HepG2 (cell line): Measurements from ENCODE around the gene SLC35B1. TPM values are rescaled to one million over a fixed set of nuclear protein-coding genes. Genes with fewer than 3 reads are reported as not detected.

Experiments
- ATAC-seq: fragments of 200-7000 bp; cut with Tn5 transposase; 3 replicates; pipeline ENCODE4 v1.9.1; 2020; ENCODE audit warnings: mild to moderate bottlenecking, moderate library complexity
- BruUV-seq: library from RNA; stranded (reverse); fragments of 400-500 nt; replicated peaks from 2 replicates; lab custom pipeline; 2021; lab: Mats Ljungman, UMichigan
- CTCF ChIA-PET: fragments of 300-600 bp; formaldehyde crosslinking; extraction: SDS; loops from one replicate; lab custom pipeline; 2021; ENCODE audit warnings: low total read pairs, inconsistent platforms, low intra/inter-chr PET ratio; lab: Yijun Ruan, JAX
- POLR2A ChIA-PET: fragments of 350-600 bp; sonication (Branson Sonifier 250); formaldehyde crosslinking; loops from one replicate; lab custom pipeline; 2020; ENCODE audit warnings: antibody characterized with exemption, inconsistent platforms; lab: Yijun Ruan, JAX
- DNase-seq: peaks from one replicate; pipeline ENCODE4 v3.0.0-alpha.2; 2015; ENCODE audit warnings: low spot score
- FAIRE-seq: peaks from 3 replicates; lab custom pipeline; 2011; peaks lifted over from hg19 to GRCh38; lab: Jason Lieb, UNC
- H2AFZ ChIP-seq: one replicate; pipeline ENCODE4 v1.6.1; 2011; ENCODE audit warnings: low read length, inconsistent platforms
- H3K27ac ChIP-seq: fragments of 300-600 bp; 3 replicates; pipeline ENCODE4 v1.8.0; 2011; ENCODE audit warnings: mixed run types, mild to moderate bottlenecking, mixed read lengths, low read length, inconsistent platforms; ENCODE audit not compliant: insufficient read depth; ENCODE audit errors: extremely low read length
- H3K27me3 ChIP-seq, 2 experiments: fragments of 200-600 bp in 1 of 2; 2 replicates in 1 of 2; 3 replicates in 1 of 2; pipeline versions ENCODE4 v1.6.0 to v1.8.0; 2011; ENCODE audit warnings: low read length in 2 of 2, mild to moderate bottlenecking in 2 of 2, moderate library complexity in 2 of 2, inconsistent platforms in 1 of 2; ENCODE audit not compliant: insufficient read depth in 2 of 2, control insufficient read depth in 1 of 2
- H3K36me3 ChIP-seq, 2 experiments: fragments of 200-600 bp in 1 of 2; replicated peaks in 1 of 2; 2 replicates in 1 of 2; 3 replicates in 1 of 2; pipeline versions ENCODE4 v1.5.1 to v1.8.0; 2011; ENCODE audit warnings: low read length in 2 of 2, inconsistent platforms in 1 of 2; ENCODE audit not compliant: insufficient read depth in 2 of 2, control insufficient read depth in 1 of 2
- H3K4me1 ChIP-seq: 2 replicates; pipeline ENCODE4 v1.5.1; 2012; ENCODE audit warnings: low read length, inconsistent platforms; ENCODE audit not compliant: insufficient read depth
- H3K4me2 ChIP-seq: 2 replicates; pipeline ENCODE4 v1.6.0; 2011; ENCODE audit warnings: low read depth, low read length, inconsistent platforms
- H3K4me3 ChIP-seq, 3 experiments: fragments of 200-600 bp in 1 of 3; sonication (generic), shearing (Covaris generic) in 1 of 3; replicated peaks in 1 of 3; 2 replicates each; pipeline ENCODE4 v1.5.1; 2011 to 2016; ENCODE audit warnings: low read length in 3 of 3, inconsistent platforms in 2 of 3, low read depth in 2 of 3, mild to moderate bottlenecking in 2 of 3, control low read depth in 1 of 3, mixed read lengths in 1 of 3; ENCODE audit not compliant: insufficient read depth in 1 of 3
- H3K79me2 ChIP-seq: one replicate; pipeline ENCODE4 v1.6.1; 2011; ENCODE audit warnings: low read length, inconsistent platforms; ENCODE audit not compliant: insufficient read depth
- H3K9ac ChIP-seq: 2 replicates; pipeline ENCODE4 v1.6.0; 2011; ENCODE audit warnings: mild to moderate bottlenecking, low read depth, low read length, inconsistent platforms; ENCODE audit not compliant: insufficient read depth
- H3K9me3 ChIP-seq: 2 replicates; pipeline ENCODE4 v1.5.1; 2012; ENCODE audit warnings: mild to moderate bottlenecking, low read length
- H4K20me1 ChIP-seq: 2 replicates; pipeline ENCODE4 v1.6.0; 2011; ENCODE audit warnings: inconsistent platforms, mild to moderate bottlenecking, low read length, moderate library complexity; ENCODE audit not compliant: insufficient read depth
- ELK4 ChIP-seq: sonication (generic); formaldehyde crosslinking; IDR thresholded peaks from 2 replicates; pipeline ENCODE4 v1.9.0; 2021; ENCODE audit warnings: missing genetic modification reagents, borderline replicate concordance
- FOSL2 ChIP-seq: sonication (generic); formaldehyde crosslinking; IDR thresholded peaks from 2 replicates; pipeline ENCODE4 v1.4.0; 2020; ENCODE audit warnings: missing genetic modification reagents
- HMG20A ChIP-seq: IDR thresholded peaks from 2 replicates; pipeline ENCODE4 v1.6.1; 2016; ENCODE audit warnings: borderline replicate concordance
- NCOA5 ChIP-seq: sonication (generic); formaldehyde crosslinking; IDR thresholded peaks from 2 replicates; pipeline ENCODE4 v1.4.0; 2020; ENCODE audit warnings: missing genetic modification reagents
- POLR2AphosphoS2 ChIP-seq: IDR thresholded peaks from 2 replicates; pipeline ENCODE4 v1.6.1; 2011; ENCODE audit warnings: low read depth, low read length, improper control_type of control experiment
- SALL2 ChIP-seq: sonication (generic); formaldehyde crosslinking; IDR thresholded peaks from 2 replicates; pipeline ENCODE4 v1.8.1; 2023; ENCODE audit warnings: mild to moderate bottlenecking, missing genetic modification reagents, inconsistent platforms
- TBP ChIP-seq: sonication (generic); formaldehyde crosslinking; IDR thresholded peaks from 2 replicates; pipeline ENCODE4 v1.5.0; 2020; ENCODE audit warnings: missing genetic modification reagents
- ZBED4 ChIP-seq: sonication (generic); formaldehyde crosslinking; IDR thresholded peaks from 2 replicates; pipeline ENCODE4 v1.4.0; 2020; ENCODE audit warnings: missing genetic modification reagents, borderline replicate concordance
- ZFP1 ChIP-seq: IDR thresholded peaks from 2 replicates; pipeline ENCODE4 v1.6.1; 2016
- ZKSCAN5 ChIP-seq: sonication (generic); formaldehyde crosslinking; IDR thresholded peaks from 2 replicates; pipeline ENCODE4 v1.5.1; 2020; ENCODE audit warnings: mild to moderate bottlenecking, missing genetic modification reagents
- ZNF101 ChIP-seq: sonication (generic); formaldehyde crosslinking; IDR thresholded peaks from 2 replicates; pipeline ENCODE4 v1.4.0; 2020; ENCODE audit warnings: mild to moderate bottlenecking, low read depth, missing genetic modification reagents, borderline replicate concordance
- ZNF343 ChIP-seq: sonication (generic); formaldehyde crosslinking; IDR thresholded peaks from 2 replicates; pipeline ENCODE4 v1.4.0; 2020; ENCODE audit warnings: mild to moderate bottlenecking, missing genetic modification reagents
- ZNF574 ChIP-seq: sonication (generic); formaldehyde crosslinking; IDR thresholded peaks from 2 replicates; pipeline ENCODE4 v1.4.0; 2020; ENCODE audit warnings: missing genetic modification reagents
- WGBS: methylation state at CpG from one replicate; pipeline ENCODE4 v1.1.6; 2017; ENCODE audit warnings: low lambda C conversion rate; 5-methylcytosine and 5-hydroxymethylcytosine counted together
- in situ Hi-C: cut with HindIII; loops from 2 replicates; pipeline ENCODE4 v1.10.0; 2017; ENCODE audit warnings: low pct_unique_long_range_greater_than_20kb; ENCODE audit not compliant: extremely low pct_ligation_motif_present
- intact Hi-C: fragments of 100-400 bp; cut with micrococcal nuclease; formaldehyde crosslinking; loops from one replicate; pipeline ENCODE4 v1.10.0; 2022; ENCODE audit not compliant: unreplicated experiment
- polyA plus RNA-seq, 8 experiments: library from polyadenylated mRNA; depleted of rRNA in 3 of 8; stranded (reverse) in 7 of 8; unstranded in 1 of 8; fragments of >200 nt; fragmentation: Illumina TruSeq in 4 of 8; extraction: Trizol in 4 of 8; gene quantifications; 2 replicates each; pipeline versions ENCODE4 v1.2.1 to v1.2.3, GENCODE V29; 2011 to 2016; ENCODE audit warnings: low read depth in 4 of 8, missing spikeins in 1 of 8, mixed read lengths in 1 of 8; ENCODE audit not compliant: insufficient read depth in 1 of 8
- total RNA-seq, 5 experiments: library from RNA; depleted of rRNA; stranded (reverse); fragments of >200 nt; fragmentation: Illumina TruSeq; extraction: Trizol; gene quantifications; 2 replicates each; pipeline ENCODE4 v1.2.3, GENCODE V29; 2016; ENCODE audit warnings: low read depth in 1 of 5

The SLC35B1 gene
- total and polyA plus RNA-seq, 2 of the 13 experiments (the other 11 are each of a cell fraction or from before 2014, with no cell fraction given), result 99.6 to 113 TPM

- TF ChIP-seq ELK4 (CRISPR knock-in tag) (no peak), TBP (CRISPR knock-in tag) (no peak), ZNF343 (no peak)
Measured at GRCh38 chr17:49667854-49668253, 39.9 kb downstream of the SLC35B1 start (continued).

GRCh38 chr17:49664706-49665211 is 43.0 kb downstream of the SLC35B1 start:
- no peak for TF ChIP-seq HMG20A (CRISPR knock-in tag)
- no peak for TF ChIP-seq ZNF101 (CRISPR knock-in tag)
- no peak for TF ChIP-seq FOSL2 (CRISPR knock-in tag)
- no peak for TF ChIP-seq ZKSCAN5 (CRISPR knock-in tag)
- TF ChIP-seq ZNF574 (CRISPR knock-in tag), result no peak
- no peak for TF ChIP-seq SALL2
- TF ChIP-seq ZFP1 (CRISPR knock-in tag), result no peak
- no peak for TF ChIP-seq POLR2AphosphoS2
- TF ChIP-seq ZBED4 (CRISPR knock-in tag), result no peak
- no peak for TF ChIP-seq NCOA5 (CRISPR knock-in tag)
- TF ChIP-seq, all 625 proteins: peak for 0
- Histone ChIP-seq H3K79me2 (peaks cover 60% of the 10 kb centered on the region), H3K27me3 (no peaks in the 10 kb centered on the region), H3K4me1 (no peaks in the 10 kb centered on the region), H4K20me1 (no peaks in the 10 kb centered on the region), H3K9me3 (no peaks in the 10 kb centered on the region), H2AFZ (no peak overlapping the region), H3K27ac (no peak overlapping the region), H3K9ac (no peak overlapping the region), H3K4me2 (no peak overlapping the region), H3K4me3 (no peak overlapping the region), H3K36me3 (peaks cover 4 to 25% of the 10 kb centered on the region in 2 experiments)
- in situ Hi-C loops, result no loop called here
- no peak for FAIRE-seq
- no peak for DNase-seq
- WGBS, result 88% methylated on average over 3 of the region's 3 CpGs
- CTCF ChIA-PET, result no interaction called here
- no peak for ATAC-seq
- BruUV-seq, result no TSS peak
- POLR2A ChIA-PET, result no interaction called here
- intact Hi-C loops, result no loop called here
